ENCODE results near the gene KRT26. TPM values are rescaled to one million over a fixed set of nuclear protein-coding genes. Genes with fewer than 3 reads are reported as not detected.

Gene KRT26
- polyA plus RNA-seq, 2 of the 4 experiments (the other 2 are of a cell fraction): not detected

DNA sequence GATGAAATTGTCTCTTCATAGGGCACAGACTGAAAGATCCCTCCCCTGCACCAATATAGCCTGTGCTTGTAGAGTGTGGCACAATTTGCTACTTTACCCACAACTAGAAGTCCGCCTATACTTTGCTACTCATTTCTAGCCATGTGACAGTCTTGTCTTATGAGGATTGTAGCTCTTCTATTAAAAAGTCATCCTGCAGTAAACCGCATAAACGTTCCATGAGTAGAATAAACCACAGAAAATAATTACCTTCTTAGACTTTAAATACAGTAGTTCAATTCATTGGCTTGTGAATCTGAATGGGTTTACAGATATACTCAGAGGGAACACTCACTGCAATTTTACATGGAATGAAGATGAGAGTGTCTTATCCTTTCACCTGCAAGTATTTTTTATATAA, 6.0 kb upstream of the KRT26 start (continued):
- TF ChIP-seq REST (IDR thresholded peaks at IDR 0.05) (no peak), TFCP2L1 (CRISPR knock-in tag; IDR thresholded peaks at IDR 0.05) (no peak), CBX8 (IDR thresholded peaks at IDR 0.05) (no peak), NPAS2 (CRISPR knock-in tag; IDR thresholded peaks at IDR 0.05; ENCODE audit: borderline replicate concordance) (no peak), MAFK (IDR thresholded peaks at IDR 0.05; ENCODE audit: partially characterized antibody) (no peak)

DNA sequence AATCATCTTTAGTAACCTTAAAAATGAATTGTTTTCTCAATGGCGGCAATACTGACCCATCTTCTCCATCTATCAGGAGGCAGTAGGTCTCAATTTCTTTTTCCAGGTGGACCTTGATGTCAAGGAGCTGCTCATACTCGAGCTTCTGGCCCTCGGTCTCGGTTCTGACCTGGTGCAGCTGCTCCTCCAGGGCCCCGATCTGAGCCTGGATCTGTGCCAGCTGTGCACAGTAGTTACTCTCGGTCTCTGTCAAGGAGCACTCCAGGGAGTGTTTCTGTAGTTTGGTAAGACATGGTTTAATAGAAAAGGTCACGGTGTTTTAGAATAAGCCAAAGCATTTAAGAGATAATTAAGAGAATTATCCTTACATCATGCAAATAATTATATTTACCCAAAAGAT, 5.5 kb upstream of the KRT26 start:
- no peak overlapping the region for H3K4me3 ChIP-seq
- DNase-seq (ENCODE audit: low read depth in 1 of 2, low spot score in 1 of 2) (no peak), ATAC-seq (no peak), FAIRE-seq (no peak)
- WGBS (ENCODE audit: missing lambda C conversion rate): 55% methylated on average over 7 of the region's 7 CpGs
- TF ChIP-seq ZFP36 (IDR thresholded peaks at IDR 0.05; ENCODE audit: borderline replicate concordance, partially characterized antibody) (no peak), E2F6 (IDR thresholded peaks at IDR 0.05; ENCODE audit: borderline replicate concordance, low read depth) (no peak), TP53 (CRISPR knock-in tag; IDR thresholded peaks at IDR 0.05) (no peak), NR3C1 (IDR thresholded peaks at IDR 0.05) (no peak), EP300 (IDR thresholded peaks at IDR 0.05) (no peak), USF2 (IDR thresholded peaks at IDR 0.05) (no peak), MAX (IDR thresholded peaks at IDR 0.05) (no peak), FOXS1 (CRISPR knock-in tag; IDR thresholded peaks at IDR 0.05) (no peak), EHF (CRISPR knock-in tag; IDR thresholded peaks at IDR 0.05) (no peak)
- TF ChIP-seq, protein P1, sequence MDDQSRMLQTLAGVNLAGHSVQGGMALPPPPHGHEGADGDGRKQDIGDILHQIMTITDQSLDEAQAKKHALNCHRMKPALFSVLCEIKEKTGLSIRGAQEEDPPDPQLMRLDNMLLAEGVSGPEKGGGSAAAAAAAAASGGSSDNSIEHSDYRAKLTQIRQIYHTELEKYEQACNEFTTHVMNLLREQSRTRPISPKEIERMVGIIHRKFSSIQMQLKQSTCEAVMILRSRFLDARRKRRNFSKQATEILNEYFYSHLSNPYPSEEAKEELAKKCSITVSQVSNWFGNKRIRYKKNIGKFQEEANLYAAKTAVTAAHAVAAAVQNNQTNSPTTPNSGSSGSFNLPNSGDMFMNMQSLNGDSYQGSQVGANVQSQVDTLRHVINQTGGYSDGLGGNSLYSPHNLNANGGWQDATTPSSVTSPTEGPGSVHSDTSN (IDR thresholded peaks at IDR 0.05): no peak
- 0 out of 3 replicates have a peak, but pooled peaks cover 5% of the 10 kb centered on the region for H3K4me1 ChIP-seq
- H3K27ac ChIP-seq: no peak overlapping the region
- CTCF ChIA-PET: interaction anchor here (0.7 to 1.4 kb wide), 4 partner anchors 14 to 216 kb away, joined by 3 to 4 read pairs (median 4); no protein-coding TSS in a partner anchor
- POLR2A ChIA-PET: no interaction called here
- no peaks in the 10 kb centered on the region for H3K9me3 ChIP-seq
- no peak overlapping the region for H3K4me2 ChIP-seq

GRCh38 chr17:40775945-40776344, 3.9 kb upstream of the KRT26 start:
- POLR2A ChIA-PET: no interaction called here
- FAIRE-seq (peak; percentile 7), DNase-seq (ENCODE audit: low read depth in 1 of 2, low spot score in 1 of 2) (no peak), ATAC-seq (no peak)
- Histone ChIP-seq H3K4me1 (0 out of 3 replicates have a peak, but pooled peaks cover 5% of the 10 kb centered on the region), H3K27ac (no peak overlapping the region), H3K9me3 (no peaks in the 10 kb centered on the region), H3K4me2 (no peak overlapping the region), H3K4me3 (no peak overlapping the region)
- WGBS (ENCODE audit: missing lambda C conversion rate): 56% methylated on average over 4 of the region's 4 CpGs
- CTCF ChIA-PET: interaction anchor here (0.9 to 2.3 kb wide), 6 partner anchors 16 to 887 kb away, joined by 3 to 11 read pairs (median 3); no protein-coding TSS in a partner anchor
- TF ChIP-seq EHMT2 (IDR thresholded peaks at IDR 0.05; ENCODE audit: low read depth): no peak
- no peak for TF ChIP-seq JUNB (IDR thresholded peaks at IDR 0.05)
- no peak for TF ChIP-seq SREBF2 (IDR thresholded peaks at IDR 0.05)
- TF ChIP-seq RARB (CRISPR knock-in tag; IDR thresholded peaks at IDR 0.05): no peak
- no peak for TF ChIP-seq SMC3 (IDR thresholded peaks at IDR 0.05)
- no peak for TF ChIP-seq USF2 (IDR thresholded peaks at IDR 0.05)
- no peak for TF ChIP-seq HOXB13 (CRISPR knock-in tag; IDR thresholded peaks at IDR 0.05; ENCODE audit: low read depth)
- no peak for TF ChIP-seq ZNF302 (CRISPR knock-in tag; IDR thresholded peaks at IDR 0.05)
- no peak for TF ChIP-seq REST (IDR thresholded peaks at IDR 0.05)
- no peak for TF ChIP-seq RAD21 (conservative IDR thresholded peaks at IDR 0.05 in 1 of 2, IDR thresholded peaks at IDR 0.05 in 1 of 2)
- TF ChIP-seq ESRRA (IDR thresholded peaks at IDR 0.05; ENCODE audit: borderline replicate concordance, low read length): no peak
- no peak for TF ChIP-seq NPAS2 (CRISPR knock-in tag; IDR thresholded peaks at IDR 0.05; ENCODE audit: borderline replicate concordance)
- TF ChIP-seq RCOR1 (IDR thresholded peaks at IDR 0.05; ENCODE audit: low read depth, low read length): no peak
- no peak for TF ChIP-seq HOXA7 (CRISPR knock-in tag; IDR thresholded peaks at IDR 0.05)

Measured in A549 (cell line).